Neural cell (in vitro differentiated cells): ENCODE data around the gene PAPOLA.

ENCODE experiments used
- CTCF ChIP-seq: fragments of 450-650 bp; IDR thresholded peaks from 2 replicates; pipeline ENCODE4 v1.5.1; 2014; ENCODE audit warnings: antibody characterized with exemption, mild to moderate bottlenecking, moderate library complexity; ENCODE audit not compliant: poor library complexity, severe bottlenecking
- MXI1 ChIP-seq: fragments of 450-650 bp; conservative IDR thresholded peaks from 2 replicates; pipeline ENCODE4 v1.6.1; 2014; ENCODE audit warnings: antibody characterized with exemption, mild to moderate bottlenecking; ENCODE audit not compliant: poor library complexity, severe bottlenecking
- REST ChIP-seq: IDR thresholded peaks from 2 replicates; pipeline ENCODE4 v1.6.1; 2012; ENCODE audit warnings: borderline replicate concordance
- SMC3 ChIP-seq: fragments of 450-650 bp; conservative IDR thresholded peaks from 2 replicates; pipeline ENCODE4 v1.6.1; 2014; ENCODE audit warnings: antibody characterized with exemption, mild to moderate bottlenecking, moderate library complexity; ENCODE audit not compliant: poor library complexity

- TF ChIP-seq CTCF (no peak), REST (no peak), MXI1 (no peak), SMC3 (no peak)
These were observed 9.0 kb downstream of the PAPOLA start for GRCh38 chr14:96511146-96511545.
